Neural cell (in vitro differentiated cells): ENCODE data around the gene PNPLA7.

ENCODE experiments used
- CTCF ChIP-seq: fragments of 450-650 bp; IDR thresholded peaks from 2 replicates; pipeline ENCODE4 v1.5.1; 2014; ENCODE audit warnings: antibody characterized with exemption, mild to moderate bottlenecking, moderate library complexity; ENCODE audit not compliant: poor library complexity, severe bottlenecking
- POLR2AphosphoS5 ChIP-seq: IDR thresholded peaks from 2 replicates; pipeline ENCODE4 v1.6.1; 2012
- RAD21 ChIP-seq: fragments of 450-650 bp; conservative IDR thresholded peaks from 2 replicates; pipeline ENCODE4 v1.6.1; 2014; ENCODE audit warnings: antibody characterized with exemption, mild to moderate bottlenecking, moderate library complexity
- REST ChIP-seq: IDR thresholded peaks from 2 replicates; pipeline ENCODE4 v1.6.1; 2012; ENCODE audit warnings: borderline replicate concordance
- SMC3 ChIP-seq: fragments of 450-650 bp; conservative IDR thresholded peaks from 2 replicates; pipeline ENCODE4 v1.6.1; 2014; ENCODE audit warnings: antibody characterized with exemption, mild to moderate bottlenecking, moderate library complexity; ENCODE audit not compliant: poor library complexity
- TAF1 ChIP-seq: IDR thresholded peaks from 2 replicates; pipeline ENCODE4 v1.6.1; 2012; ENCODE audit warnings: low read depth

- TF ChIP-seq CTCF (no peak), POLR2AphosphoS5 (no peak), RAD21 (no peak), TAF1 (no peak), REST (no peak), SMC3 (no peak)
These were observed 44.6 kb downstream of the PNPLA7 start for GRCh38 chr9:137505421-137506140.
